ENCODE data around the gene TRAK2. TPM values are rescaled to one million over a fixed set of nuclear protein-coding genes. Genes with fewer than 3 reads are reported as not detected.

Gene TRAK2
- total RNA-seq, 1 donor from 2014 or later, result 20.1 TPM

- CTCF ChIA-PET, result no interaction called here
- no peak overlapping the region for H3K27ac Mint-ChIP-seq
- POLR2A ChIA-PET, result no interaction called here
- H3K9me3 Mint-ChIP-seq, result no peaks in the 10 kb centered on the region
- TF ChIP-seq, protein P1, sequence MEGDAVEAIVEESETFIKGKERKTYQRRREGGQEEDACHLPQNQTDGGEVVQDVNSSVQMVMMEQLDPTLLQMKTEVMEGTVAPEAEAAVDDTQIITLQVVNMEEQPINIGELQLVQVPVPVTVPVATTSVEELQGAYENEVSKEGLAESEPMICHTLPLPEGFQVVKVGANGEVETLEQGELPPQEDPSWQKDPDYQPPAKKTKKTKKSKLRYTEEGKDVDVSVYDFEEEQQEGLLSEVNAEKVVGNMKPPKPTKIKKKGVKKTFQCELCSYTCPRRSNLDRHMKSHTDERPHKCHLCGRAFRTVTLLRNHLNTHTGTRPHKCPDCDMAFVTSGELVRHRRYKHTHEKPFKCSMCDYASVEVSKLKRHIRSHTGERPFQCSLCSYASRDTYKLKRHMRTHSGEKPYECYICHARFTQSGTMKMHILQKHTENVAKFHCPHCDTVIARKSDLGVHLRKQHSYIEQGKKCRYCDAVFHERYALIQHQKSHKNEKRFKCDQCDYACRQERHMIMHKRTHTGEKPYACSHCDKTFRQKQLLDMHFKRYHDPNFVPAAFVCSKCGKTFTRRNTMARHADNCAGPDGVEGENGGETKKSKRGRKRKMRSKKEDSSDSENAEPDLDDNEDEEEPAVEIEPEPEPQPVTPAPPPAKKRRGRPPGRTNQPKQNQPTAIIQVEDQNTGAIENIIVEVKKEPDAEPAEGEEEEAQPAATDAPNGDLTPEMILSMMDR (IDR thresholded peaks at IDR 0.05), result no peak
- no peaks in the 10 kb centered on the region for H3K27me3 Mint-ChIP-seq
- peaks cover 21% of the 10 kb centered on the region for H3K36me3 Mint-ChIP-seq (ENCODE audit: low read depth)
- intact Hi-C loops (cut with micrococcal nuclease), result no loop called here
- H3K4me3 Mint-ChIP-seq, result no peak overlapping the region
- DNase-seq (no peak), ATAC-seq (ENCODE audit: low read depth) (no peak)
- H3K4me1 Mint-ChIP-seq, result no peaks in the 10 kb centered on the region
These were observed 32.1 kb upstream of the TRAK2 start for GRCh38 chr2:201483342-201483741.

DNA sequence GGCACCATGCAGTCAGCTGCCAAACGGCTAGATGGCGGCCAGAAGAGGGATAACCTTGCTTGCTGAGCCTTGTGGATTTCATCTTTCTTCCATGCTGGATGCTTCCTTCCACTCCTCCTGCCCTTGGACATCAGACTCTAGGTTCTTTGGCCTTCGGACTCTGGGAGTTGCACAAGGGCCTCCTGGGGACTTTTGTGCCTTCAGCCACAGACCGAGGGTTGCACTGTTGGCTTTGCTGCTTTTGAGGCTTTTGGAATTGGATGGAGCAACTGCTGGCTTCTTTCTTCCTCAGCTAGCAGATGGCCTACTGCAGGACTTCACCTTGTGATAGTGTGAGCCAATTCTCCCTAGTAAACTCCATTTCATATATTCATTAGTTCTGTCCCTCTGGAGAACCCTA, 31.3 kb upstream of the TRAK2 start:
- CTCF ChIA-PET, result no interaction called here
- no peaks in the 10 kb centered on the region for H3K27me3 Mint-ChIP-seq
- H3K4me1 Mint-ChIP-seq, result no peaks in the 10 kb centered on the region
- TF ChIP-seq, protein P1 (IDR thresholded peaks at IDR 0.05), result no peak
- H3K4me3 Mint-ChIP-seq, result no peak overlapping the region
- ATAC-seq (ENCODE audit: low read depth) (no peak), DNase-seq (no peak)
- intact Hi-C loops (cut with micrococcal nuclease), result no loop called here
- H3K9me3 Mint-ChIP-seq, result no peaks in the 10 kb centered on the region
- peaks cover 29% of the 10 kb centered on the region for H3K36me3 Mint-ChIP-seq (ENCODE audit: low read depth)
- H3K27ac Mint-ChIP-seq, result no peak overlapping the region
- POLR2A ChIA-PET, result no interaction called here

GRCh38 chr2:201472411-201472810, 21.2 kb upstream of the TRAK2 start:
- intact Hi-C loops (cut with micrococcal nuclease), result no loop called here
- H3K9me3 Mint-ChIP-seq, result no peaks in the 10 kb centered on the region
- DNase-seq (no peak), ATAC-seq (ENCODE audit: low read depth) (no peak)
- no peaks in the 10 kb centered on the region for H3K4me1 Mint-ChIP-seq
- ChIA-PET POLR2A (no interaction called here), CTCF (no interaction called here)
- no peak overlapping the region for H3K27ac Mint-ChIP-seq
- H3K4me3 Mint-ChIP-seq, result no peak overlapping the region
- peaks cover 75% of the 10 kb centered on the region for H3K36me3 Mint-ChIP-seq (ENCODE audit: low read depth)
- H3K27me3 Mint-ChIP-seq, result no peaks in the 10 kb centered on the region
- TF ChIP-seq, protein P1 (IDR thresholded peaks at IDR 0.05), result no peak

- H3K36me3 Mint-ChIP-seq (ENCODE audit: low read depth), result peaks cover 78% of the 10 kb centered on the region
- POLR2A ChIA-PET, result no interaction called here
- no peak overlapping the region for H3K27ac Mint-ChIP-seq
These were observed 20.6 kb upstream of the TRAK2 start for GRCh38 chr2:201471732-201472393.

DNA sequence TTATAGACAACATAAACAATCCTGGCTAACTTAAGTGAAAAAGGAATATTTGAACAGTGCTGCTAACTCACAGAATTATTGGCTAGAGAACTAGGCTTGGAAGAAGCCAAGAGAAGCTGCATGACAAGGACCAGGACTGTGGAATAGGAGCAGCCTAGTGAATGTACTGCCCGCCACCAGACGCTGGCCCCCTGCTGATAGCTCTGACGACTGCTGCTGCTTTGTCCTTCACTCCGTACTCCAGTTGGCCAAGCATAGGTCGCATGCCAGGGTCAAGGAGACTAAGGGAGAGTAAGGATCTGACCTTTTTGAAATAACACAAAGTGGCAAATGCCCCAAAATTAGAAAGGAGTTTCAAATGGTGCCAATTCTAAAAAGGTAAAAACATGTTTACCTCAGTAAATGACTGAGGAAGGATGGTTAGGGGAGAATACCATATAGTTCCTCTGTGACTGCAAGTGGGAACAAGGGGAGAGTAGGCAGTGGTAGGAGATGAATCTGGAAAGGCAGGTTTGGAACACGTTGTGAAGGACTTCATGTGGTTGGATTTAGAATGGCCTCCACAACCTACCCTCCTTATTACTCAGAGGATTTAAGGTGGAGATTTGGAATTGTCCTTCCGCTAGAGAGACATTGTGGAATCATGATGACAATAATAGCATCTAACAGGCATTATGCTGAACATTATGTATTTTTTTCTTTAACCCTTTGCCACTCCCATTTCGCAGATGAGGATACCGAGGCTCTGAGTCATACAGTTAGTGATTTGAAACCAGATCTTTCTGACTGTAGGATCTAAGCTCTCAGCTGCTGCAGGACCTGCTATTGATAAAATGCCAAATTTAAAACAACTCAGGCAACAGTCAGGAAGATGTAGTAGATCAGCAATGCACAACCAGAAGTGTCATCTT, 19.8 kb upstream of the TRAK2 start:
- ATAC-seq (ENCODE audit: low read depth) (no peak), DNase-seq (no peak)
- Mint-ChIP-seq H3K36me3 (ENCODE audit: low read depth) (peaks cover 82% of the 10 kb centered on the region), H3K4me1 (no peaks in the 10 kb centered on the region), H3K4me3 (no peak overlapping the region), H3K27me3 (no peaks in the 10 kb centered on the region), H3K27ac (no peak overlapping the region), H3K9me3 (no peaks in the 10 kb centered on the region)
- intact Hi-C loops (cut with micrococcal nuclease), result no loop called here
- ChIA-PET POLR2A (no interaction called here), CTCF (no interaction called here)
- TF ChIP-seq, protein P1 (IDR thresholded peaks at IDR 0.05), result no peak

More at GRCh38 chr2:201471732-201472393, 20.6 kb upstream of the TRAK2 start:
- intact Hi-C loops (cut with micrococcal nuclease), result no loop called here
- H3K4me3 Mint-ChIP-seq, result no peak overlapping the region
- CTCF ChIA-PET, result no interaction called here
- H3K4me1 Mint-ChIP-seq, result no peaks in the 10 kb centered on the region
- no peak for ATAC-seq (ENCODE audit: low read depth)
- DNase-seq, result no peak
- H3K27me3 Mint-ChIP-seq, result no peaks in the 10 kb centered on the region
- no peaks in the 10 kb centered on the region for H3K9me3 Mint-ChIP-seq
- TF ChIP-seq, protein P1 (IDR thresholded peaks at IDR 0.05), result no peak

Data from activated B cell treated with CpG ODN at 0.5 μM for 24 hours (primary cell).